ENCODE measurements around the gene ZCWPW2.

Gene ZCWPW2

DNA sequence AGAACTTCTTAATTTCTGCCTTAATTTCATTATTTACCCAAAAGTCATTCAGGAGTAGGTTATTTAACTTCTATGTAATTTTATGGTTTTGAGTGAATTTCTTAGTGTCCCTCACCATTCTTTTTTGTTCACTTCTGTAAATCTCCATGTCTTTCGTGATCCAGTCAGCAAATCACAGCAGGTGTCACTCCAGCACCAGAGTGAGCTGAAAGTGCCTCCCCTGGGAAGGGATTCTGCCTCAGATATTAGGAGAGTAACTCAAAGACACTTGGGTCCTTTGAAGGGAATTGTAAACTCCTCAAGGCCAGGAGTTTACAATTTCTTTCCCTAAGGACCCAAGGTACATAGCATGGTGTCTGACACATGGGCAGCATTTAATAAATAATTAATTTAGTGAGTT is 207.7 kb downstream of the ZCWPW2 start:
- no peak for TF ChIP-seq CTCF (IDR thresholded peaks at IDR 0.05)
- TF ChIP-seq ZFX (IDR thresholded peaks at IDR 0.05; ENCODE audit: borderline replicate concordance): no peak
- no peak overlapping the region for H3K27ac ChIP-seq

GRCh38 chr3:28564211-28564610 is 215.7 kb downstream of the ZCWPW2 start:
- no peak overlapping the region for H3K27ac ChIP-seq
- TF ChIP-seq ZFX (IDR thresholded peaks at IDR 0.05; ENCODE audit: borderline replicate concordance): no peak
- no peak for TF ChIP-seq CTCF (IDR thresholded peaks at IDR 0.05)

- no peak overlapping the region for H3K27ac ChIP-seq
- TF ChIP-seq ZFX (IDR thresholded peaks at IDR 0.05; ENCODE audit: borderline replicate concordance) (no peak), CTCF (IDR thresholded peaks at IDR 0.05) (no peak)
Observed at GRCh38 chr3:28569357-28569756, 220.8 kb downstream of the ZCWPW2 start.

GRCh38 chr3:28574036-28574435 is 225.5 kb downstream of the ZCWPW2 start:
- no peak overlapping the region for H3K27ac ChIP-seq
- TF ChIP-seq CTCF (IDR thresholded peaks at IDR 0.05) (no peak), ZFX (IDR thresholded peaks at IDR 0.05; ENCODE audit: borderline replicate concordance) (no peak)

GRCh38 chr3:28575100-28575745 is 226.7 kb downstream of the ZCWPW2 start:
- H3K27ac ChIP-seq: peak overlapping the region; percentile 39; the same call in 1 of the 2 replicates
- no peak; the same call in 1 of the 2 replicates for TF ChIP-seq CTCF (IDR thresholded peaks at IDR 0.05)
